Panc1 (cell line): ENCODE data around the gene WDR70.

Source experiments
- POLR2AphosphoS5 ChIP-seq: IDR thresholded peaks from 2 replicates; pipeline ENCODE4 v1.6.1; 2012; ENCODE audit warnings: mild to moderate bottlenecking, low read depth, low read length, moderate library complexity
- TCF7L2 ChIP-seq: IDR thresholded peaks from 2 replicates; pipeline ENCODE4 v1.6.1; 2011; ENCODE audit warnings: mild to moderate bottlenecking, low read depth, low read length, inconsistent platforms
- TF ChIP-seq, protein P1 (sequence below): fragments of 450-650 bp; IDR thresholded peaks from 2 replicates; pipeline ENCODE4 v1.5.1; 2017; ENCODE audit warnings: mild to moderate bottlenecking
- TF ChIP-seq, protein P2 (sequence below), 2 experiments: IDR thresholded peaks; 2 replicates each; pipeline ENCODE4 v1.6.1; 2011 to 2012; ENCODE audit warnings: low read depth in 2 of 2, control low read depth in 1 of 2, low read length in 1 of 2, mild to moderate bottlenecking in 1 of 2, moderate library complexity in 1 of 2; ENCODE audit not compliant: insufficient read depth in 1 of 2

DNA sequence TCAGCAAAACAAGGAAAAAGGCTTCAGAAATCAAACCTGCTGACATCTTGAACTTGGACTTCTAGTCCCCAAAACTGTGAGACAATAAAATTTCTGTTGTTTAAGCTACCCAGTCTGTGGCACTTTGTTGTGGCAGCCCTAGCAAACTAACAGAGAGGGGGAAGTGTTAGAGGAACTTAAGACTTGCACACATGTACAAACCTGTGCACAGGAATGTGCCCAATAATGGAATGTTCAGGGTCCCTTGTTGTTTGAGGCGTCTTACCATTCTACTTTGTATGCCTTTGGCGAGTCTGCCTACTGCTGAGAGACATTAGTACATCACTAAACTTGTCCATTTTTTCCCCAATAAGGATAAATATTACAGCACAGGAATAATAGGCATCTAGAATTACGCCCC, 160.3 kb downstream of the WDR70 start:
- TF ChIP-seq TCF7L2 (no peak), POLR2AphosphoS5 (no peak)
- TF ChIP-seq, protein P1, sequence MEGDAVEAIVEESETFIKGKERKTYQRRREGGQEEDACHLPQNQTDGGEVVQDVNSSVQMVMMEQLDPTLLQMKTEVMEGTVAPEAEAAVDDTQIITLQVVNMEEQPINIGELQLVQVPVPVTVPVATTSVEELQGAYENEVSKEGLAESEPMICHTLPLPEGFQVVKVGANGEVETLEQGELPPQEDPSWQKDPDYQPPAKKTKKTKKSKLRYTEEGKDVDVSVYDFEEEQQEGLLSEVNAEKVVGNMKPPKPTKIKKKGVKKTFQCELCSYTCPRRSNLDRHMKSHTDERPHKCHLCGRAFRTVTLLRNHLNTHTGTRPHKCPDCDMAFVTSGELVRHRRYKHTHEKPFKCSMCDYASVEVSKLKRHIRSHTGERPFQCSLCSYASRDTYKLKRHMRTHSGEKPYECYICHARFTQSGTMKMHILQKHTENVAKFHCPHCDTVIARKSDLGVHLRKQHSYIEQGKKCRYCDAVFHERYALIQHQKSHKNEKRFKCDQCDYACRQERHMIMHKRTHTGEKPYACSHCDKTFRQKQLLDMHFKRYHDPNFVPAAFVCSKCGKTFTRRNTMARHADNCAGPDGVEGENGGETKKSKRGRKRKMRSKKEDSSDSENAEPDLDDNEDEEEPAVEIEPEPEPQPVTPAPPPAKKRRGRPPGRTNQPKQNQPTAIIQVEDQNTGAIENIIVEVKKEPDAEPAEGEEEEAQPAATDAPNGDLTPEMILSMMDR, result no peak
- TF ChIP-seq, protein P2, sequence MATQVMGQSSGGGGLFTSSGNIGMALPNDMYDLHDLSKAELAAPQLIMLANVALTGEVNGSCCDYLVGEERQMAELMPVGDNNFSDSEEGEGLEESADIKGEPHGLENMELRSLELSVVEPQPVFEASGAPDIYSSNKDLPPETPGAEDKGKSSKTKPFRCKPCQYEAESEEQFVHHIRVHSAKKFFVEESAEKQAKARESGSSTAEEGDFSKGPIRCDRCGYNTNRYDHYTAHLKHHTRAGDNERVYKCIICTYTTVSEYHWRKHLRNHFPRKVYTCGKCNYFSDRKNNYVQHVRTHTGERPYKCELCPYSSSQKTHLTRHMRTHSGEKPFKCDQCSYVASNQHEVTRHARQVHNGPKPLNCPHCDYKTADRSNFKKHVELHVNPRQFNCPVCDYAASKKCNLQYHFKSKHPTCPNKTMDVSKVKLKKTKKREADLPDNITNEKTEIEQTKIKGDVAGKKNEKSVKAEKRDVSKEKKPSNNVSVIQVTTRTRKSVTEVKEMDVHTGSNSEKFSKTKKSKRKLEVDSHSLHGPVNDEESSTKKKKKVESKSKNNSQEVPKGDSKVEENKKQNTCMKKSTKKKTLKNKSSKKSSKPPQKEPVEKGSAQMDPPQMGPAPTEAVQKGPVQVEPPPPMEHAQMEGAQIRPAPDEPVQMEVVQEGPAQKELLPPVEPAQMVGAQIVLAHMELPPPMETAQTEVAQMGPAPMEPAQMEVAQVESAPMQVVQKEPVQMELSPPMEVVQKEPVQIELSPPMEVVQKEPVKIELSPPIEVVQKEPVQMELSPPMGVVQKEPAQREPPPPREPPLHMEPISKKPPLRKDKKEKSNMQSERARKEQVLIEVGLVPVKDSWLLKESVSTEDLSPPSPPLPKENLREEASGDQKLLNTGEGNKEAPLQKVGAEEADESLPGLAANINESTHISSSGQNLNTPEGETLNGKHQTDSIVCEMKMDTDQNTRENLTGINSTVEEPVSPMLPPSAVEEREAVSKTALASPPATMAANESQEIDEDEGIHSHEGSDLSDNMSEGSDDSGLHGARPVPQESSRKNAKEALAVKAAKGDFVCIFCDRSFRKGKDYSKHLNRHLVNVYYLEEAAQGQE (IDR thresholded peaks at IDR 0.05; ENCODE audit: insufficient read depth in 1 of 2, low read depth in 2 of 2, low read length in 1 of 2), result no peak
